ENCODE data around the gene ALDH18A1.

ALDH18A1 gene

DNA sequence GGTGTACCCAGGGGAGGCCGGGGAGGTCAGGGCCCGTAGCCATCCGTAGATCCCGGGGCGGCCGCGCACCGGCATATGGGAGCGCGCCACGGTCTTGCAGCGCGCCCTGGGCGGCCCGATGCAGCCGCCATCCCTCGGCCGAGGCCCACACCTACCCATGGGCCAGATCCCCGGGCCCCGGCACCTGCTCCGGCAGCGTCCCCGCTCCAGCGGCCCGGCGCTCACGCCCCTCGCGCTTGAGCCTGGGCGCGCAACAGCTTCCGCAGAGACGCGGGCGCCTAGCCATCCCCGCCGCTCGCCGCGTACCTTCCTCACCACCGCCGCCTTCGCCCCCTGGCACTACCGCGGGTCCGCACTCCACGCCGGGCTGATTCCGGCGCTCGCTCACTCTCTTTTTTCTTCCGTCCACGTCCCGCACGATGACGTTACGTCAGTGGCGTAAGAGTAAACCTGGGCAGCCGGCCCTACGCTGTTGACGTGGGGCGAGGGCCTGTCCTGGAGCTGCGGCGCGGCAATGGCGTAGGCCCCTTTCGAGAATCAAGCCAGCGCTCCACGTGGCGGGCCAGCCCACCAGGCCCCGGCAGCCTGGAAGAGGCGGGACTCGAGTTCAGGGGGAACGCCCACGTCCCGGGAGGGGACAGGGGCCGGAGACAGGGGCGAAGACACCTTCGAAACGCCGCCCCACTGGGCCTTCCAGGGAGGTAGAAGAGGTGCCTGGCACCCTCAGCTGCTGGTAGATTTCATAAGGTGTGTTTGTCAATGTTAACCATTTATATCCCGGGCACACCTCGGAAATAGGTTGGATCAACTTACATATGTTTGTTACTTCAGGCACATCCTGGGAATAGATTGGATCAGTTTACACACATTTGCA, at the start of gene ALDH18A1:
TSS of gene ALDH18A1 (minus strand) at position 421 of the 874 bp plus-strand sequence. CDS start 3,334 bp downstream, outside the sequence.
- peak; percentile 73 for DNase-seq (ENCODE audit: extremely low read depth, low read depth)
- TF ChIP-seq CTCF (IDR thresholded peaks at IDR 0.05; ENCODE audit: low read depth, low read length), result no peak

DNA sequence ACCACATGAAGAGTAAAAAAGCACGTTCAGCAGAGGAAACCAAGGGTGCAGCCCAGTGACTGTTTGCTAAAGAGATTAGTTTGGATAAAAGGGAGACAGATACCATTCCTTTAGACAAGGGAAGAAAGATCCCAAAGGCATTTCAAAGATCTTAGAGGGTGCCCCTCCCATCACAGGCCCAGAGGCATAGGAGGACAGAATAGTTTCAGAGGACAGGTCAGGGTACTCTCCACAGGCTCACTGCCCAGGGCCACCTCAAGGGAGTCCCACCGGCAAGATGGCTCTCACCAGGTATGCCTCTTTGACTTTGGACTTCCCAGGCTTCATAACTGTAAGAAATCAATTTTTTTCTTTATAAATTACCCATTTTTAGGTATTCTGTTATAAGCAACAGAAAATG, 41.9 kb upstream of the ALDH18A1 start:
- TF ChIP-seq CTCF (IDR thresholded peaks at IDR 0.05; ENCODE audit: low read depth, low read length), result no peak
- DNase-seq (ENCODE audit: extremely low read depth, low read depth), result no peak

- no peak for DNase-seq (ENCODE audit: extremely low read depth, low read depth)
- TF ChIP-seq CTCF (IDR thresholded peaks at IDR 0.05; ENCODE audit: low read depth, low read length), result no peak
Observed at GRCh38 chr10:95697429-95697828, 40.9 kb upstream of the ALDH18A1 start.

- no peak for DNase-seq (ENCODE audit: extremely low read depth, low read depth)
- no peak for TF ChIP-seq CTCF (IDR thresholded peaks at IDR 0.05; ENCODE audit: low read depth, low read length)
Observed at GRCh38 chr10:95694665-95695064, 38.2 kb upstream of the ALDH18A1 start.

- TF ChIP-seq CTCF (IDR thresholded peaks at IDR 0.05; ENCODE audit: low read depth, low read length), result peak; percentile 99
- DNase-seq (ENCODE audit: extremely low read depth, low read depth), result peak; percentile 99
Observed at GRCh38 chr10:95693668-95694534, 37.4 kb upstream of the ALDH18A1 start, which contains the start of gene TCTN3. Gene TCTN3, minus strand, starts transcription at chr10:95693927. Its CDS starts 28 bp downstream, at chr10:95693899.

DNA sequence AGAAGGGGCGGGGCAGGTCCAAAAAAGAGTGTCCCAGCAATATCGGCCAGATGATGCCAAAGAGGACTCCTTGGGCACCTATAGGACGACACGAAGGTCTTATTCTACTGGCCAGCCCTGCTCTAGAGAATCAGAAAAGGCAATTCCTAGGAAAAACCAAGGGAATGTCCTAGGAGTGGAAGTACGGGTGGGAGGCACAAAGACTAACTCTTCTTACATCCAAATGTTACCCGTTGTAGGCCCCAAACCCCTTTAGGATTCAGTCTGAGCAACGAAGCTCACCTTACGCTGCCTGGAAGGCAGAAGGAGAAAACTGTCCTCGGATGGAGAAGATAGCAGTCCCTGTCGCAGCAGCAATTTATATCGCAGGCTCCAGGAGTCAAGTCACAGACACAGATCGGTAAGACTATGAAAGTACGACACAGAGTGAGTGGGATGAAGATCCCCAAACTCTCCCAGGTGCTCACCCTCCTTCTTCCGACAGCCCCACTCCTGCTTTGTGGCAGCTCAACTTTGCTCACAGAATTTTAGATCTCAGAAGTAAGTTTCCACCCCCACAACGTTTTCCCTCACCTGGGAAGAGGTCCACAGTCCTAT, 36.7 kb upstream of the ALDH18A1 start:
- no peak for DNase-seq (ENCODE audit: extremely low read depth, low read depth)

More for the DNA sequence above, 36.7 kb upstream of the ALDH18A1 start:
- no peak; the same call in 1 of the 2 replicates for TF ChIP-seq CTCF (IDR thresholded peaks at IDR 0.05; ENCODE audit: low read depth, low read length)

Data from AG09319 (cell line).